HFF-Myc (cell line): ENCODE measurements around the gene RETREG1.

Experiments used
- DNase-seq: peaks from one replicate; pipeline ENCODE4 v3.0.0-alpha.2; 2011; ENCODE audit warnings: low read depth; ENCODE audit errors: extremely low read depth
- H3K4me3 ChIP-seq: replicated peaks from 2 replicates; pipeline ENCODE4 v1.5.1; 2011; ENCODE audit warnings: low read depth, mild to moderate bottlenecking, control low read depth, low read length
- CTCF ChIP-seq: IDR thresholded peaks from 2 replicates; pipeline ENCODE4 v1.5.1; 2012; ENCODE audit warnings: mild to moderate bottlenecking, low read depth, low read length, control low read depth; ENCODE audit errors: missing control alignments

RETREG1 gene

DNA sequence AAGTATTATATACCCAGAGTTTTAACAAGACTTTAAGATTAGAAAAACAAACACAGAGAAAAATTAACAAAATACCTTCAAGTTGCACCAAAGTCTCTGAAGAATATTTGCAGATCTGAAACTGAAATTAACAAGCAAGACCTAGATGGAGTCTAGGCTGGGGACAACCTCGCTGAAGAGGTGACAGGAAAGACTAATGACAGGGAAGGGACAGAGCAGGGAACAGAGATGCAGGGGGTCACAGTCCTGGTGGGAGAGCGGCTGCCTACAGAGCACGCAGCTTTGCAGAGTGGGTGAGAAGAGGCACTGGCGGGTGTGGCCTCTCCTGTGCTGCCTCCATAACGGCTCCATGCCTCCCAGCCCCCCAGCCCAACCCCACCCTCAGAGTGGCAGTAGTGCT, 13.5 kb downstream of the RETREG1 start:
- TF ChIP-seq CTCF: no peak
- DNase-seq: no peak
- H3K4me3 ChIP-seq: no peak overlapping the region

DNA sequence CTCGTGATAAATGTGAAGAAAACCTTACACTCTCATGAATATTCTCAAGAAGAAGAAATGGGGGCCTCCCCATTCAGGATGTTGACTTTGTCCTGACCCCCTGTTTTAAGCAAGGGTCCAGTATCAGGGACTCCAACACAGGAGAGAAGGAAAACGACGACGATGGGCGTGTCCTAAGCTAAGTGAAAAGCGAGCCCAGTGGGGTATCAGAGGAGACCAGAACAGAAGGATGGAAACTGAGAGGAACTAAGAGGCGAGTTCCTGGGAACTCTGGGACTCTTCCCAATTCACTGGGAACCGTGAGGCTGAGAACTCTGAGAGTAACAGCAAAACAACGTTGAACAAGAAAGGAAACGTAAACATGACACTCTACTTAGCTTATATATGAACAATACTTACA, 14.6 kb downstream of the RETREG1 start:
- DNase-seq: no peak
- TF ChIP-seq CTCF: no peak
- H3K4me3 ChIP-seq: no peak overlapping the region

- TF ChIP-seq CTCF: no peak
- no peak for DNase-seq
- no peak overlapping the region for H3K4me3 ChIP-seq
These were observed 15.9 kb downstream of the RETREG1 start for GRCh38 chr5:16600946-16601345.

DNA sequence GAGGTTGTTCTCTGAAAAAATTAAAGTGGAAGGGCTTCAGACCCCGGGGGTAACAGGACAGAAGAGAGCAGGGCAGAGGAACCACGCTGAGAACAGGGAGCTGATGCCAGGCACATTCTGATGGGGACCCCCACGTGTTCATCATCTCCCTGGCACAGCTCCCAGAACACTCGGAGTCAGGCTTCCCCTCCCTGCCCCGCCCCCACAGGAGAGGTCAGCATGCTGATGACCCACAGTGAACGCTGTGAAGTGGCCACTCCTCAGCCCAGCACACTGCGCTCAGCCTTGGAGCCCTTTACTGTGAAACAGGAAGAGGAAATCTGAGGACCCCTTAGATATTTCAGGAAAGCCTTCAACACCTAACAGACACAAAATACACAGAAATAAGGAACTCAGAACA, 16.4 kb downstream of the RETREG1 start:
- DNase-seq: no peak
- H3K4me3 ChIP-seq: no peak overlapping the region
- no peak for TF ChIP-seq CTCF

- H3K4me3 ChIP-seq: no peak overlapping the region
- DNase-seq: no peak
- no peak for TF ChIP-seq CTCF
These were observed 18.7 kb downstream of the RETREG1 start for GRCh38 chr5:16597946-16598694.

DNA sequence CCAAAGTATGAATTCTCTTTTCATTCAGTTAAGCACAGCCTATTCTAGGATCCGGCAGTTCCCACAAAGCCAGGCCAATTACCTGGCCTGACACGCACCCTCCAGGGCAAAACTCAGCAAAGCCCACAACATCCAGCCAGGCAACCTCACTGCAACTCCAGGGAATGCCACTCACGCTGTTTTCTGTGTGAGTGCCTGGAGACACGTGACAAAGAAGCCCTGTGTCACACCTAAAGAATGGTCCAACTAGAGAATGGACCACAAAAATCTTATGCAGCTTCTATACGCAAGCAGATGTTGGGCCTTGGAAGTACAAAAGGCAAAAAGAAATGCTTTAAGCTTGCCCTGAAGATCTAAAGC, 20.2 kb downstream of the RETREG1 start:
- no peak for DNase-seq
- H3K4me3 ChIP-seq: no peak overlapping the region
- TF ChIP-seq CTCF: no peak
